Urothelium cell line (cell line): ENCODE measurements around the gene GOLIM4.
"Not testable (repeated sequence)": the region's sequence is repeated elsewhere in the genome, so short reads cannot be mapped to it uniquely, and the experiment has no call there.

ENCODE experiments used
- DNase-seq: peaks from one replicate; pipeline ENCODE4 v3.0.0; 2011; ENCODE audit warnings: low spot score, mixed read lengths
- FAIRE-seq: peaks from 2 replicates; lab custom pipeline; 2011; peaks lifted over from hg19 to GRCh38; lab: Jason Lieb, UNC

Gene GOLIM4

DNA sequence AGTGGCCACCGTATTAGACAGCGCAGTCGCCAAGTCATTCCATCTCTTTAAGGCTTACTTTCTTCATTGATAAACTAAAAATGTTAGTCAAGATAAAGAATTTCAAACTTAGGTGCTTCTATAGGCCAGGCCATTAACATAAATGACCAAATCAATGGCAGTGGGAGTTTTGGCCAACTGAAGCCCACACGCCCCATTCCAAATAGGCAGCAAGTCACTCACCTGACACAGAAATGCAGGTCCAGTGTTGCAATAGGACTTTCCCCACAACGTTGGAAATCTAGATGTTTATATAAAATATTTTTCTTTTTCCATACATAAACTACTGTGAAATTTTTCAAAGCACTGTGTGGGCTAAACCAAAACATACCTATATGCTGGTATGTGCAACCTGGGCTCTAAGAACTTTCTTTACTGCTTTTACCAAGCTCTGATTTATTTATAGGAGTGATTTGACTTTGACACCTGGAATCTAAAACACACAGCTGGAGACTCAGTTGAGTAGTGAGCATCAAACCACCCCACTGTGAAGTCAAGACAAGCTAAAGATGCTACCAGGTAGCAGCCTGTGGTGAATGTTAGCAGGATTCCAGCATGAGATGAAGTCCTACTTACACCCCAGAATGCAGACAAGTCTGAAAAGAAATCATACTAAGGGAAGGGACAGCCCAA, 15.1 kb downstream of the GOLIM4 start:
- FAIRE-seq: no peak
- no peak for DNase-seq

DNA sequence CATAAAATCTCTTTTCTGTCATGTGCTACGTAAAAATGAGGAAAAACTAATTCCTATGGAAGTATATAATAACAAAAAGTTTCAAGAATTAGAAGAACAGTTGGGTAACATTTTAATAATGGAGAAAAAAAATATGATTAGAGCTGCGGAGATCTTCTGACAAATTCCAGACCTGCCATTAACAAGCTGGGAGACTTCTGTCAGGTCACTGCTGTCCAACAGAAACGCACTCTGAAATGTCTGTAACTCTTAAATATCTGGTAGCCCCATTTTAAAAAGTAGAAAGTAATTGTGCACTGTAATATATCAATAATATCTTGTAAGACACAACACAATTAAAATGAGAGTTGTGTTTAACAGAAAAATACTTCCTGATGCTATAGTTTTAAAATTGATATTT, 15.7 kb downstream of the GOLIM4 start:
- FAIRE-seq: no peak
- DNase-seq: no peak

DNA sequence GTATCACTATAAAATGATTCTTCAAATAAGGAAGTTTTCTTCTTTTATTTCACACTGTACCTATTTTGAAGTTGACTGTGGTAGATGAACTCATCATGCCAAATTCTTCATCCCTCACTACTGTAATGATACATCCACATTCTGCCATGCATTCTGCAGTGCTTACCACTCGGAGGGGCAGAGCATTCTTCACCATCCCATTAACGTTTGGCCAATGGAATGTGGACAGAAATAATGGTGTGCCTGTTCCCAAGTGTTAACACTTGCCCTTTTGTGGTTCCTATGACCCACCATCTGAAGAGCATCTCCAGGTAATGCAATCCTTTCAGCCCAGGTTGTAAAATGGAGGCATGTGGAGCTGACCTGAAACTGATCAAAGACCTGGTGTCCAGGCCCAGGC, 18.6 kb downstream of the GOLIM4 start:
- FAIRE-seq: no peak

DNA sequence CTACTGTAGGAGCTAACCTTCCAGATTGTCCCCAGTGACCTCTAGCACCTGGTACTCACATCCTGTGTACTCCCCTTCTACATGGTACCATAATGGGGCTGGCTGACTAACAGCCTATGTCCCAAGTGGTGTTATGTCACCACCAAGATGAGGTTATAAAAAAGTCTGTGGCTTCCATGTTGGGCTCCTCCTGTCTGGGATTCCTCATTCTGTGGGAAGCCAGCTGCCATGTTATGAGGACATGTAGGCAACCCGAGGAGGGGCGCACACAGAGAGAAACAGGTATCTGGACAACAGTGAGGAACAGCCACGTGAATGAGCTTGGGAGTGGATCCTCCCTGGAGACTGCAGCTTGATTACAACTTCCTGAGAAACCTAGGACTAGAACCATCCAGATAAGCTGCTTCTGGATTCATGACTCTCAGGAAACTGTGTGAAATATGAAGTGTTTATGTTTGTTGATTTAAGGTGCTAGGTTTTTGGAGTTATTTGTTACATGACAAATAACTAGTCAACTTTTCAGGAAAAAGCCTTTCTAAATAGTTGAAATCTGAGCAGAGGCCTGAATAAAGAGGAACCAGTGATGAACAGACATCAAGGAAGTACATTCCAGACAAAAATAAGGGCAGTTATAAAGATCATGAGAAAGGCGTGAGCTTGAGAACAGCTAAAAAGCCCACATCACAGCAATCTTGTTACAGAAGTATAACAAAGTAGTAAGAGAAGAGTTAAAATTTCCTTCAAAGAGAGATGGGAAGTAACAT, 21.7 kb downstream of the GOLIM4 start:
- FAIRE-seq (no peak), DNase-seq (no peak)

More for the DNA sequence above, 18.6 kb downstream of the GOLIM4 start:
- peak; percentile 9 for DNase-seq

DNA sequence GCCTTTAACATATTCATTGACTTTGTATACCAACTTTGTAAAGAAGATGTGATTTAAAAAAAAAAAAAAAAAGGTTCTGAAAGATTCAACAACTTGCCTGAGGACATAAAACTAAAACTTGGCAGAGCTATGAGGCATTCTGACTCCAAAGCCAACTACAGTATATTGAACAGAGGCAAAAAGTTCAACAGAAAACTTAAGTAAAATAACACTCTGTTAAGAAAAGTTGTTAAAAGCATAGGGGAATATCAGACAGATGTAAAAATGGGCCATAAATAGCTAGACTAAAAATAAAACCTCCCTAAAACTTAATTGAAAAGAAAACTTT, 23.4 kb downstream of the GOLIM4 start:
- FAIRE-seq (no peak), DNase-seq (no peak)

DNA sequence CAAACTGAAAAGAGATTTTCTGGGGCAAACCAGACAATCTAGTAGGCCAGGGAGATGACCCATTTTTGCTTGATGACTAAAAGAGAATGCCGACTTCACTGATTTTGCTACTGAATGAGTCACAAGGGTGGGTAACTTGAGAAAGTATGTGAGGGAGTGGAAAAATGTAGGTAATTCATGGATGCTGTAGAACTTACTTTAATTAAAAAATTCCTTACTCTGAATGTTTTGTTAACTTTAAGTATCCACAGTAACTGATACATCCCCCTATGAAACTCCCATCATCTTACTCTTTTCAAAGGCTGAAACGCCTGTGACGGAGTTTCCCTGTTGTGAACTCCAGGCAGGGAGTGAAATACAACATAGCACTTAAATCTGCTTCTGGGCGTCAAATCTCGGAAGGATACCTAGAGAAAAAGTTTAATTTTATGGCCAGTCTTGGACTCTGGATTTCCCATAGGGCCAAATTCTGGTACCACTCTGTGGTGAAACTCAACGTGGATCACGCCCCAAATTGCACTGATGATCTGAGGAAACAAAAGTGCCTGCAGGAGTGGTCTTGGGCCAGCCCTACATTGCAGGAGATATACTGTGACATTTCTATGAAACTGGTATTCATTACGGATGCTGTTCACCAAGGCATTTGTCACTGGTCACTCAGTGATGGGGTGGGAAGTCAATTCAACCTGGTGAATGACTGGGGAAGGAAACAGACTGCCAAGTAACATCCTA, 24.0 kb downstream of the GOLIM4 start:
- FAIRE-seq (no peak), DNase-seq (peak; percentile 58)

DNA sequence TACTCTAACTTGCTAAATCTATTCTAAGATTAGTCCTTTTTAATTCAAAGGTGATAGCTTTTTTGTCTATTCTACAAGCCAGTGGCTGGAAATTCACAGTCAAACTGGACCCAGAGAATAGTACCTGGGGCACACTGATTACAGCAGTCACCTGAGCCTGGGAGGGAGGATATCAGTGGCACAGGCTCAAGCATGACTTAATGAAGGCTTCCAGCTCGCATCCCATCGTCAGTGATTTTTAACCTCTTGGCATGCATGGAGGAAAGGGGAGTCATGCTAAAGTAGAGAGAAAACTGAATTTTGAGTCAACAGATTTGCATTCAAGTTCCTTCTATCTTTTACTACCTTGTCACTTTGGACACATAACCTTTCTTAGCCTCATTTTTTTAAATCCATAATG, 24.8 kb downstream of the GOLIM4 start:
- DNase-seq: no peak
- FAIRE-seq: no peak

DNA sequence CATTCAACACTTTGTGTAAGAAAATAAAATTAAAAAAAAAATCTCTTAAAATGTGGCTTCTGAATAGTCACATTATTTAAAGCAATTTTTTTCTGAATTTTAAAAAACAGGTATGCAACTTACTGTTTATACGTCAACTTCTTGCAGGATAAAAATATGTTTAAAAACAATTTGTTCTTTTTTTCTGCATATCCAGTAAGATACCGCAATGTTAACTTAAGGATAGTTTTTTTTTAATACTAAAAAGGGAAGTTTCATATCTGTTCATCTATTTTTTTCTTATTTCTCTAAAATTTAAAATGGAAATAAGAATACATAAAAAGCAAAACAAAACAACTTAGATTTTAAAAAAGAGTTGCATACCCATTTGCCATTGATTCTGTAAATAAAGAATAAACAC, 27.4 kb downstream of the GOLIM4 start:
- no peak for FAIRE-seq
- no peak for DNase-seq

DNA sequence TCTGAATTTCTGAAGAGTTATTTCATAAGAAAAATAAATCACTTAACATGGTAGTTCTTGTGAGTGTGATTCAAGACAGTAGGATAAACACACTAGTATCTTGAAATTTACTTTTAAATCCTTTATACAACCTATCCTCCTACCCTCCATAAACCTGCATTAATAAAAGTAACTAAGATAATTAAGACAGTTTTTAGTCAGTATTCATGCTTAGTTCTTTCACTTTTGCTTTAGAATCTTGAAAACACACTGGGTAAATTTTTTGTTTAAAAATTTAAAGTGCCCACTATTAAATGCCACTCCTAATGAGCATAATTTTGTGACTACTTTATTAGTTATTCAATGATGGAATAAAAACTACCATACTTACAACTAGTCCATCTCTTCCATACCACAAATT, 28.8 kb downstream of the GOLIM4 start:
- FAIRE-seq: no peak
- no peak for DNase-seq

DNA sequence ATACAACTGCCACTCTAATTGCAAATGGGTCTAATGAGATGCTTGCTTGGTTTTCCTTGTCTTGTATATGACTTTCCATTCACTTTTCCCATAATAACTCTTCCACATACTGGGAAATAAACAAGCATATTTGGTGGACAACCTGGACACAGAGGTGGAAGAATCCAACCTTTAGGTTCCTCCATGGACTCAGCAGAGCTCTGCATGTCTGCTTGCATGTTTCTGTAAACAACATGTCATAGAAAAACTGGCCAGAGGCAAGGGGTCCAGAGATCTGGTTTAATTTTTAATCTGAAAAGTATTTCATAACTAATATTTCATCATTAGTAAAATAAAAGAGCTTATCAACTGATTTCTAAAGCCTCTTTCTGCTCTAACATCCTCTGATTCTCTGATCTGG, 30.2 kb downstream of the GOLIM4 start:
- no peak for FAIRE-seq
- DNase-seq: no peak

DNA sequence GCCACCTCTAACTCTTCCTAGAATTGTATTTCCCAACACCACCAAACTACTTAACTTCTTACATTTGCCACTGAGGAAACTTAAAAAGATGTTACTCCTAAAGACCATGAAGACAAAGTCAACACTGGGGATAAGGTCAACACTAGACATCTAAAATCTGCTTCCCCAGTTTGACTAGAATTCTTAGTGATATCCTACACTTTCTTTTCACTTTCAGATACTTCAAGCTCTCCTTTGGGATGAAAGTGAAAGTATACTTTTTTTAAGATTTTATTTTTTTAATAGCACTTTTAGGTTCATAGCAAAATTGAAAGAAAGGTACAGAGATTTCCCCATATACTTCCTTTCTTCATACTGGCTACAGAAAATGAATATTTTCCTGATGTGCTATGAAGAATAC, 32.6 kb downstream of the GOLIM4 start:
- DNase-seq (no peak), FAIRE-seq (no peak)

DNA sequence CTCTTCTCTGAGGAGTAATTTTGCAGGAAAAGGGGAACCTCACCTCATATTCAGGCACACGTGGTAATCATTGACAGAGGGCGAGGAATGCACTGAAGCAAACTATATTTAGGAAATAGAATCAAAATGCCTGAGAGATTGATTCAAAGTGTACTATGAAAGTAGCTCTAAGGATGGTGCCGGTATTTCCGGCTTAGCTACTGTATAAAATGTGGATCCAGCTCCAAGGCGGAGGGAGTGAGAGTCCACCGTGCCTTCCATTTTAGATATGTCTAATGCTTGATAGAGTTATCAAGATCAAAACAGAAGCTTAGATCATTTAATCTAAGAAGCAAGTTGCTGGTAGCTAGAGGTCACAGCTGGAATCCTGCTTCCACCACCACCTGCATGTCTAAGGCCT, 33.0 kb downstream of the GOLIM4 start:
- no peak for DNase-seq
- no peak for FAIRE-seq

DNA sequence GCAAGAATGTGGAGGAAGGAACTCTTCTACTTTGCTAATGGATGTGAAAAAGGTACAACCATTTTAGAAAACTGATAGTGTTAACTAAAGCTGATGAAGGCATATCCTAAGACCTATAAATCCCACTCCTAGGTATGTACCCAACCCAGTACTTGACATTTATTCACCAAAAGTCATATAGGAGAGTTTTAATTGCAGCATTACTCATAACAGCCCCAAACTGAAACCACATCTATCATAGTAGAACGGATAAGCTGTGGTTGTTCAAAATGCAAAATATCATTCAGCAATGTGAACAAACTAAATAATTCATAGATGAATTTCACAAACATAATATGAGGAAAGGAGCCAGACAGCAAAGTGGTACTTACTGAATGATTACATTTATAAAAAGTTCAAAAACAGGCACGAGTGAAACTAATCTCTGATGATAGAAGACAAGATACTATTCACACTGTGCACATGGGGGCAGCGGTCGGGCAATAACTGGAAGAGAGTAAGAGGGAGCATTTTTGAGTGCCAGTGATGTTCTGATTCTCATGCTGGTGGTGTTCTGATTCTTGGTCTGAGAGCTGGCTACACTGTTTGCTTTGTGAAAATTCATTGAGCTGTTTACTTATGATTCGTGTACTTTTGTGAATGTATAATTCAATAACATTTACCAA, 34.3 kb downstream of the GOLIM4 start:
- FAIRE-seq: no peak

DNA sequence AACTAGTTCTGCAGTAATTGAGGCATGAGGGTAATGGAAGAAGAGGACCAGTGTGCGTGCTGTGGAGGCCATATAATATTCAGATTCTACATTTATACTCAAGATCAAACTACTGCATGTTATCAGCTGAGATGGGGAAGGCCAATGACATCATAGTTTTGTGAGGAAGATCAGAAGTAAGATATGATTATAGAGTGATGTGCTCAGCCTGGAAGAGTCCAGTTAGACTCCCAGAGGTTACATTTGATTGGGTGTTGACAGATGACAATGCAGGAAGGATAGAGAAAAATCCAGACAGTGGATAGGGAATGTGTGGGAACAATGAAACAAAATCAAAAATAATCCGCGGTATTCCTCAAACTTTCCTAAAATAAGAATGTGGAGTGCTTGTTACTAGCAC, 35.4 kb downstream of the GOLIM4 start:
- DNase-seq: no peak

More for the DNA sequence above, 34.3 kb downstream of the GOLIM4 start:
- DNase-seq: no peak

DNA sequence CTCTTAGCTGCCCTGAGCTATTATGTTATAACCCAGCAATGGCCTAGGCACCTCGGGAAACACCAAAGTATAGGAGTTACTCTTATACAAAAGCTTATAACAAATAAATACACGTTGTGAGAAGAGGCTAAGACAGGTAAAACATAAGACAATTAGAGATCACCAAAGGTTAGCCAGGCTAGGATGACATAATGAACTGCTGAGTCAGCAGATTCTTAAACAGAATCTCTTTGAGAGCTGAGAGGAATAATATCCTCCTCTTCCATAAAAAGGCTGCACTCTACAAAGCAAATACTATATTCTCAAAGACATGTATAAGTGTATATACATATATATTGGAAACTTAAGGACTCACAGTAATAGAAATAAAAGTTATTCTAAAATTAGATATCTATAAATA, 37.2 kb downstream of the GOLIM4 start:
- FAIRE-seq (no peak), DNase-seq (no peak)

More for the DNA sequence above, 35.4 kb downstream of the GOLIM4 start:
- no peak for FAIRE-seq

DNA sequence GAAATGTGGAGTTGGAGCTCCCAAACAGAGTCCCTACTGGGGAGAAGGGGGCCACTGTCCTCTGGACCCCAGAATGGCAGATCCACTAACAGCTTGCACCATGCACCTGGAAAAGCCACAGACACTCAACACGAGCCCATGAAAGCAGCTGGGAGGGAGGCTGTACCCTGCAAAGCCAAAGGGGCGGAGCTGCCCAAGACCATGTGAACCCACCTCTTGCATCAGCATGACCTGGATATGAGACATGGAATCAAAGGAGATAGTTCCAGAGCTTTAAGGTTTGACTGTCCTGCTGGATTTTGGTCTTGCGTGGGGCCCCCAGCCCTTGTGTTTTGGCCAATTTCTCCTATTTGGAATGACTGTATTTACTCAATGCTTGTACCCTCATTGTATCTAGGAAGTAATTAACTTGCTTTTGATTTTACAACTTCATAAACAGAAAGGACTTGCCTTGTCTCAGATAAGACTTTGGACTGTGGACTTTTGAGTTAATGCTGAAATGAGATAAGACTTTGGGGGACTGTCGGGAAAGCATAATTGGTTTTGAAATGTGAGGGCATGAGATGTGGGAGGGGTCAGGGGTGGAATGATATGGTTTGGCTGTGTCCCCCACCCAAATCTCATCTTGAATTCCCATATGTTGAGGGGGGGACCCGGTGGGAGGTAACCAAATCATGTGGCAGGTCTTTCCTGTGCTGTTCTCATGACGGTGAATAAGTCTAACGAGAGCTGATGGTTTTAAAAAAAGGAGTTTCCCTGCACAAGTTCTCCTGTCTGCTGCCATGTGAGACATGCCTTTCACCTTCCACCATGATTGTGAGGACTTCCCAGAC, 39.1 kb downstream of the GOLIM4 start:
- DNase-seq, FAIRE-seq: not testable (repeated sequence)

DNA sequence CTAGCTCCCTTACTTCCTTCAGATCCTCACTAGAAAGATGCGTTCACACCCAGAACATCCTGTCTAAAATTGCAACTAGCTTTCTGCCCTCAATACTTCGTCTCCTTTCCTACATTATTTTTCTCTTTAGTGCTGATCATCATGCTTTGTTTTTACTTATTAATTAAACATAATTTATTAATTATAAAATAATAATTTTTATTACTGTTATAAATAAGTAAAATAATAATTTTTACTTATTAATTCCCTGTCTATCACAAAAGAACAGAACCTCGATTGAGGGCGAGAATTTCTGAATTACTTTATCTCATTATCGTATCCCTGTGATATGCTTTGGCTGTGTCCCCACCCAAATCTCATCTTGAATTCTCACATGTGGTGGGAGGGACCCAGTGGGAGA, 41.3 kb downstream of the GOLIM4 start:
- DNase-seq (no peak), FAIRE-seq (no peak)

DNA sequence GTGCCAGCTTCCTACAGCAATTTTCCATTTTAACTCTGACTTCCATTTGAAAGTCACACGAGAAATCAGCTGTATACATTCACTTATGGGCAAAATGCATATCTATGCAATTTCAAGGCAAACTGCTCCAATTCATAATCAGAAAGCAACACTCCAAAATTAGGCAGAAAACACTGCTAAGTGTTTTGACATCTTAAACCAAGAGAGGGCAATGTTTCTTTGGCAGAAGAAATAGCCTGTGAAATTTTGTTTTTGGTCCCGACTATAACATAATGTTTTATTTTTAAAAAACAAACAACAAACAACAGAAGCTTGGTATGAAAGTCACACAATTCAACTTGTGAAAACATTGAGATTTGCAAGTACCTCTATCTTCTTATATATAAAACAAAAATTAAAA, 42.6 kb downstream of the GOLIM4 start:
- no peak for DNase-seq
- no peak for FAIRE-seq

DNA sequence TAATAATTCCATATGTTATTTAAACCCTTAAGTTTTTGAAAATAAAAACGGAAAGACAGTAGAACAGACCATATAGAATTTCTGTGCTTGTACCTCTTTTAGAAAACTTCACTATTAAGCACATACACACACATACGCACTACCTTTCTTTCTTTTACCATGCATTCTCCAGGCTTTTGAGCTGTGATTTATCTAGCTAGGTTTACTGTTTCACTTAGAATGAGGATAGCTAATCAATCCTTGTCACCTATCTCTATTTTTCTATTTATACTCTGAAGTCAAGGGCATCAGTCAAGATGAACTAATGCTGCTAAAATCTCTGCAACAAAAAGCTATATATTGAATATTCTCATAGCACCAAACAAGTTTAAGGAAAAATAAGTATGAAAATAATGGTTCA, 43.2 kb downstream of the GOLIM4 start:
- DNase-seq (no peak), FAIRE-seq (no peak)
